Duodenal mucosa (tissue), 2 donors: ENCODE data around the gene TRIM65.
A peak's percentile ranks its signal among the peaks of the same experiment; 100 is the strongest.
"Not testable (repeated sequence)": the region's sequence is repeated elsewhere in the genome, so short reads cannot be mapped to it uniquely, and the experiment has no call there.

Experiments
- H3K27ac ChIP-seq: one replicate; pipeline ENCODE4 v1.7.0; 2013; ENCODE audit warnings: low read depth, low read length
- H3K27me3 ChIP-seq, 2 donors: one replicate each; pipeline ENCODE4 v1.7.0; 2013; ENCODE audit warnings: low read length in 2 of 2, control low read depth in 1 of 2; ENCODE audit not compliant: insufficient read depth in 2 of 2, control insufficient read depth in 1 of 2
- H3K36me3 ChIP-seq, 2 donors: one replicate each; pipeline ENCODE4 v1.7.0; 2013; ENCODE audit warnings: low read length in 2 of 2, control low read depth in 1 of 2; ENCODE audit not compliant: insufficient read depth in 2 of 2, control insufficient read depth in 1 of 2
- H3K4me1 ChIP-seq, 2 donors: one replicate each; pipeline ENCODE4 v1.7.0; 2013; ENCODE audit warnings: low read length in 2 of 2, control low read depth in 1 of 2; ENCODE audit not compliant: insufficient read depth in 2 of 2, control insufficient read depth in 1 of 2
- H3K4me3 ChIP-seq, 2 donors: one replicate each; pipeline ENCODE4 v1.7.0; 2013; ENCODE audit warnings: low read length in 2 of 2, low read depth in 1 of 2
- H3K9ac ChIP-seq, 2 donors: one replicate each; pipeline ENCODE4 v1.7.0; 2013; ENCODE audit warnings: low read length in 2 of 2, low read depth in 1 of 2
- H3K9me3 ChIP-seq, 2 donors: one replicate each; pipeline ENCODE4 v1.7.0; 2013; ENCODE audit warnings: low read length in 2 of 2, control low read depth in 1 of 2; ENCODE audit not compliant: control insufficient read depth in 1 of 2

Gene TRIM65

DNA sequence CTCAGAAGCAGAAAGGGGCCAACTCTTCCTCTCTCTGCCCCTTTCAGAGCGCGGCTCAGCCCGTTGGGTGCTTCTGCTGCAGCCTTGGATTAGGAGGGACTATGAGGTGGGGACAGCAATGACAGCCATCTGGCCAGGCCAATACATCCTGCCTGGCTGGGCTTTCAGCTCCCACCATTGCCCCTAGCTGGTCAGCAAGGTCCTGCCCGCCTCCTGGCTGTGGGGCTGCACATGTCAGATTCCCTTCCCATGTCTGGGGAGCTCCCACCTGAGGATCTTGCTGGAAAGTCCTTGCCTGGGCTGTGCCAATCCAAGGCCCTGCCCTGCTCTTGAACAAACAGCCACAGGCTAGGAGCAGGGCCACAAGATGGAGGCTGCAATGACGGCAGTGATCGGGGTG lies 8.3 kb downstream of the TRIM65 start:
- Histone ChIP-seq H3K4me1 (peaks cover 10 to 13% of the 10 kb centered on the region in 2 donors), H3K36me3 (peaks cover 0 to 26% of the 10 kb centered on the region in 2 donors), H3K27ac (no peak overlapping the region), H3K4me3 (no peak overlapping the region), H3K9me3 (no peaks in the 10 kb centered on the region), H3K9ac (no peak overlapping the region), H3K27me3 (no peaks in the 10 kb centered on the region)

DNA sequence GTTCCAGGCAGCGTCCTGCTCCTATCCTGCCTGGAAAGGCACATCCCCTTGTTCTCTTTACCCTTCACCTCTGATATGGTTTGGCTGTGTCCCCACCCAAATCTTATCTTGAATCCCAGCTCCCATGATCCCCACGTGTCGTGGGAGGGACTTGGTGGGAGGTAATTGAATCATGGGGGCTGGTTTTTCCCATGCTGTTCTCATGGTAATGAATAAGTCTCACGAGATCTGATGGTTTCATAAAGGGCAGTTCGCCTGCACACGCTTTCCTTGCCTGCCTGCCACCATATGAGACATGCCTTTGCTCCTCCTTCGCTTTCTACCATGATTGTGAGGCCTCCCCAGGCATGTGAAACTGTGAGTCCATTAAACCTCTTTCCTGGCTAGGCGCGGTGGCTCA lies 10.9 kb downstream of the TRIM65 start:
- not testable (repeated sequence) for H3K27ac ChIP-seq, H3K4me3 ChIP-seq, H3K9me3 ChIP-seq, H3K4me1 ChIP-seq, H3K27me3 ChIP-seq, H3K9ac ChIP-seq
- peaks cover 0 to 14% of the 10 kb centered on the region in 2 donors for H3K36me3 ChIP-seq

DNA sequence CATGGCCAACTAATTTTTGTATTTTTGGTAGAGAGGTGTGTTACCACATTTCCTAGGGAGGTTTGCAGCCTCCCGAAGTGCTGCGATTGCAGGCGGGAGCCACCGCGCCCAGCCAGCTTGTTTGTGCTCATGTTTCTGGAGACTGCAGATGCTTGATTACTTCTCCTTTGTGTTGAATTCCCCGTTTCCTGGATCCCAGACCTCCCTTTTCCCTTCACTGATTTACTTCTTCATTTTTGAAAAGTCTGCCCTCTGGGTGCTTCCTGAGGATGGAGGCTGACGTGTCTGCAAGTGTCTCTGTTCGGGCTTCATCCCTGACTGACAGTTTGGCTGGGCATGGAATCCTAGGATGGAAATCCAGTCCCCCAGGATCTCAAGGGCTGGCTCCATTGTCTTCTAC lies 11.3 kb downstream of the TRIM65 start:
- H3K4me3 ChIP-seq = no peak overlapping the region
- no peaks in the 10 kb centered on the region for H3K9me3 ChIP-seq
- peaks cover 0 to 10% of the 10 kb centered on the region in 2 donors for H3K36me3 ChIP-seq

DNA sequence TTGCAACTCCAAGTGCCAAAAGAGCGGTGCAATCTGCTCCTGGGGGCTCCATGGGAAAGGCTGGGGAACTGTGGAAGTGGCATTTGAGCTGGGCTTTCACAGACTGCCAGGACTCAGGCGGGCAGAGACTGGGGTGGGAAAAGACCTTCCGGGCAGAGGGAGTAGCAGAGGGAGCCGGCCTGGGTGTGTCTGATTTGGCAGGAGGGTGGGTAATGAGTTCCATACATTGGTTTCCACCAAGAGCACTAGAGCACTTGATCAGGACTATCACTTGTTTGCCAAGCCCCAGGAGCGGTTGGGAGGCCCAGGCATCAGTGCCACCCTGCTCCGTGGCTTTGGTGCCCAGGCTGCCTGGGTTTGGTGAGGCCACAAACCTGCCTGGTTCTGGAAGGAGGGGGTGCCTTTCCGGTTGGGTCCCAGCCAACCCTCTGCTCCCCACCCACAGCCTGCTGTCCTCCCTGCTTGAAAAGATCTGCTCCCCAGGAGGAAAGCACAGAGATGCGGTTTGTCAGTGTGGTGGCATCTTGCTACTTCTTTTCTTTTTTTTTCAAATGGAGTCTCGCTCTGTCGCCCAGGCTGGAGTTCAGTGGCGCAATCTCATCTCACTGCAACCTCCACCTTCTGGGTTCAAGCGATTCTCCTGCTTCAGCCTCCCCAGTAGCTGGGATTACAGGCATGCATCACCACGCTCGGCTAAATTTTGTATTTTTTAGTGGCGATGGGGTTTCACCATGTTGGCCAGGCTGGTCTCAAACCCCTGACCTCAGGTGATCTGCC lies 14.9 kb downstream of the TRIM65 start:
- Histone ChIP-seq H3K27ac (no peak overlapping the region), H3K9ac (no peak overlapping the region), H3K4me1 (peaks cover 2 to 12% of the 10 kb centered on the region in 2 donors), H3K9me3 (no peaks in the 10 kb centered on the region), H3K27me3 (no peaks in the 10 kb centered on the region), H3K4me3 (no peak overlapping the region), H3K36me3 (no peaks in the 10 kb centered on the region)

More for the DNA sequence above, 11.3 kb downstream of the TRIM65 start:
- Histone ChIP-seq H3K27ac (no peak overlapping the region), H3K9ac (no peak overlapping the region), H3K4me1 (no peaks in the 10 kb centered on the region), H3K27me3 (no peaks in the 10 kb centered on the region)

DNA sequence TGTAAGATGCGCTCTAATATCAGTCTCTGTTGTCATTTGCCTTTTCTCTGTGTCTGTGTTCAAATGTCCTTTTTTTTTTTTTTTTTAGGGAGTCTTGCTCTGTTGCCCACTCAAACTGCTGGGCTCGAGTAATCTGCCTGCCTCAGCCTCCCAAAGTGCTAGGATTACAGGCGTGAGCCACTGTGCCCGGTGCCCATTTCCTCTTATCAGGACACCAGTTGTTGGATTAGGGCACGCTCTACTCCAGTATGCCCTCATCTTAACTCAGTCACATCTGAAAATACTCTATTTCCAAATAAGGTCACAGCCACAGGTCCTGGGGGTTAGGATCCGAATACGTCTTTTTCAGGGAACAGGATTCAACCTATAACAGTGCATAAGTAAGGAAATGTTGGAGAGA lies 16.5 kb downstream of the TRIM65 start:
- Histone ChIP-seq H3K4me3 (no peak overlapping the region), H3K36me3 (peaks cover 0 to 4% of the 10 kb centered on the region in 2 donors), H3K4me1 (peaks cover 18 to 28% of the 10 kb centered on the region in 2 donors), H3K9me3 (no peaks in the 10 kb centered on the region), H3K27me3 (no peaks in the 10 kb centered on the region), H3K9ac (no peak overlapping the region), H3K27ac (no peak overlapping the region)

DNA sequence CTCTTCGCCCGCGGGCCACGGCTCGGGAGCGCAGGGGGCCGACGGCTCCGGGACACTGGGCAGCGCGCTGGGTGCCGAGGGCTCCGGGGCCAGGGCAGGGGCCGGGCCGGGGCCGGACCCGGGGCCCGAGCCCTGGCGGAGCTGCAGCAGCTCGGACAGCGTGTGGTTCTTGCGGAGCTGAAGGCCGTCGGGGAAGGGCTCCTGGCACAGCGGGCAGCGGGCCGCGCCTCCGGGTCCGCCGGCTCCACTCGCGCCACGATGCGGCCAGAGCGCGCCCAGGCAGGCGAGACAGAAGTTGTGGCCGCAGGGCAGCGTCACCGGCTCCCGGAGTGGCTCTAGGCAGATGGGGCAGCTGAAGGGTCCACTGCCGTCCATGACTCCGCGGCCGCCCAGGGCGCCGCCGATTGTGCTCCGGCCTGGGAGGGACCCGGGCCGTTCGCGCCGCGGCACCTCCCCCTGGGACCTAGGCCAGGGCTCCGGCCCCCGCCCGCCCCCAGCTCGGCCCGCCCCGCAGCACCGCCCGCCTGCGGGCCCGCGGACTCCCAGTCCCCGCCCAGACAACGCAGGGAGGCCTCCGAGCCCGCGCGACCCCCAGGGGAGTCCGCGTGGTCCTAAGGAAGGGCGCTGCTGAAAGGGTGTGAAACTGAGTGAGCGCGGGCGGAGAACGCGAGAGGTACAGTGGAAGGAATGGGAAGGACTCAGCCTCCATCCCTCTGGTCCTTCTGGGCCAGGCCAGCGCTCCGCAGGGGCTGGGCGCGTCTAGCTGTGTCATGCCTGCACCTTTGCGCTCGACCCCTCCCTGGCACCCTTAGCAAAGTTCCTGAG lies 18.4 kb downstream of the TRIM65 start, which contains the start of gene TRIM47:
TSS of gene TRIM47 (minus strand) at position 408 of the 825 bp plus-strand sequence. CDS start at position 375, 33 bp downstream.
- Histone ChIP-seq H3K27me3 (no peaks in the 10 kb centered on the region), H3K36me3 (peaks cover 0 to 13% of the 10 kb centered on the region in 2 donors), H3K4me3 (peak within 1 kb of the TSS; percentile 75 to 77), H3K4me1 (peaks cover 20 to 35% of the 10 kb centered on the region in 2 donors), H3K9me3 (no peaks in the 10 kb centered on the region), H3K27ac (peak within 1 kb of the TSS; percentile 93), H3K9ac (peak within 1 kb of the TSS; percentile 62 to 85)

DNA sequence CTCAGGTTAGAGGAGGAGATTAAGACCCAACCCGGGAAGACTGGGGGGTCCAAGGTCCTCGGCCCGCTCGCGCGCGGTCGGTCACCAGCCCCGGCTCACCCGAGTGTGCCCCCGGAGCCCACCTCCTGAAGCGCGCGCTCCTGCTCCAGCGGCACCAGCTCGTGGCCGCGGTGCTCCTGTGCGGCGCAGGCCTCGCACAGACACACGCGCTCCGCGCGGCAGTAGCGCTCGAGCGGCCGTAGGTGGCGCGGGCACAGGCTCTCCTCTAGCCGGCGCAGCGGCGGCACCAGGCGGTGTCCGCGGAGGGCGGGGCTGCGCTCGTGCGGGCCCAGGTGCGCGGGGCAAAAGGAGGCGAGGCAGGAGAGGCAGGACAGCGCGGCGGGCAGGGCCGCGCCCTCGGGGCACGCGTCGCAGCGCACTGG lies 19.0 kb downstream of the TRIM65 start:
- Histone ChIP-seq H3K27me3 (no peaks in the 10 kb centered on the region), H3K4me1 (peaks cover 23 to 41% of the 10 kb centered on the region in 2 donors), H3K9me3 (no peaks in the 10 kb centered on the region), H3K27ac (peak overlapping the region; percentile 93), H3K36me3 (peaks cover 0 to 13% of the 10 kb centered on the region in 2 donors), H3K9ac (peak overlapping the region; percentile 62 to 85), H3K4me3 (peak overlapping the region; percentile 75 to 77)

DNA sequence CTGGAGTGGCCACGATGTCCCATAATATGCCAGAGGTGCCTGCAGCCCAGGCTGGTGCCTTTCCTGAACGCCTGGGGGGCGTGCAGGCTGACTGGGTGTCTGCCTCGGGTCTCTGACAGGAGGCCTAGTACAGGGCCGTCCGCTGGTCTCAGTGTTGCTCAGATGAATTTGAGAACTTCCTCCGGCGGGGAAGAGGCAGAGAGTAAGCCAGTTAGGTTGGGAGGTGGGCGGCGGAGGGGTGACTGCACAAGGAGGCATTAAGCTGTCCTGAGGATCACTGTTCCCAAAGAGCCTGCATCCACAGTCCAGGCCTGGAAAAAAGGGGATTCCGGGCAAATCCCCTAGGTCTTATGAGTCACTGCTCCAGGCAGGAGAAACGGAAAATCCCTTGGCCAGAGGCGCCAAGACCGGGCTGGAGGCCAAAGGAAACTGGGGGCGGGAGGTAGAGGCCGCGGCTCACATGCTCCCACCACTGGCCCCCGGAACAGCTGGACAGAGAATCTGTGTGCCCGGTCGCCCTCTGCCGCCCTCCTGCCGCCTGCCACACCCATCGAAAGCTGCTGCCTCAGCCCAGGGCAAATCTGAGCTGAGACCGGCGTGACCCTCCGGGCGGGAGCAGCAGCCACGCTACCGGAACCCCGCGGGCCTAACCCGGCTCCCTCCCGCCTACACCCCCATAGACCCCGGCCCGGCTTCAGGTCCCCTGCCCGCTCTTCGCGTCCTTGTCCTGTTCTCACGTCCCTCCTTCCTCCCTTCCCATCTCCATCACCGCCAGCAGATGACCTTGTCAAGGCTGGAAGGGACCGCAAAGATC lies 19.6 kb downstream of the TRIM65 start:
- H3K4me1 ChIP-seq = peaks cover 28 to 46% of the 10 kb centered on the region in 2 donors

DNA sequence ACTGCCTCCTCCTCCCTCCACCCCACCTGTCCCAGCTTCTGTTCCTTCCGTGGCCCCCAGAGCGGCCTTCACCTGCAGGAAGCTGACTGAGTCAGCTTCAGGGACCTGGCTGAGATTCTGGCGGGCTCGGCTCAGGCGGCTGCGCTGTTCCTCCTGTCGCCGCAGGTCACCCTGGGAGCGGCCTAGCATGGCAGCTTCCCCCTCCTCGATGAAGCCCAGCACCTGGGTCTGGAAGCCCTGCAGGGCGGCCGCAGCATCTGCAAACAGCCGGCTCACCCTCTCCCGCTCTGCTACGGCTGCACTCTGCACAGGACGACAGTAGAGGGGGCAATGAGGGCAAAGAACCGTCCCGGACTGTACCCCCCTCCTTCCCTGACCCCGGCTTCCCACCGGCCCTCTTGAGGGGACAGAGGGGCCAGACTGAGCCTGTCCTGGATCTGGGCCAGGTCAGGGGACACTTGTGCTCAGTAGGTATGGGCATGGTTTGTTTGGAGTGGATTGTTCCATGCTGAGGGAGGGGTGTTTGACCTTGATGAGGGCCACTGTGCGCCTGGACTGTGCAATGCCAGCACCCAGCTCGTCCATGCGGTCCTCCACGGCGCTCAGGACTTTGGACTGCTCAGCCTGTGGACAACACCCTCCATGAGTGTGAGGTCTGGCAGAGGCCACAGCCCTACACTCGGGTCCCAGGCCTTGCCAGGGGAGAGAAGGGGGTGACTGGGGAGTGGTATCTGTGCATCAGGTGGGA lies 20.4 kb downstream of the TRIM65 start:
- H3K27me3 ChIP-seq = no peaks in the 10 kb centered on the region
- H3K4me3 ChIP-seq = peak overlapping the region; percentile 75 to 77
- H3K27ac ChIP-seq = peak overlapping the region; percentile 93
- peaks cover 0 to 13% of the 10 kb centered on the region in 2 donors for H3K36me3 ChIP-seq
- H3K9ac ChIP-seq = peak overlapping the region; percentile 62 to 85
- no peaks in the 10 kb centered on the region for H3K9me3 ChIP-seq
- H3K4me1 ChIP-seq = peaks cover 28 to 46% of the 10 kb centered on the region in 2 donors

More for the DNA sequence above, 19.6 kb downstream of the TRIM65 start:
- Histone ChIP-seq H3K36me3 (peaks cover 0 to 13% of the 10 kb centered on the region in 2 donors), H3K9ac (peak overlapping the region; percentile 62 to 85), H3K27me3 (no peaks in the 10 kb centered on the region), H3K4me3 (peak overlapping the region; percentile 75 to 77), H3K27ac (peak overlapping the region; percentile 93), H3K9me3 (no peaks in the 10 kb centered on the region)
